ENCODE measurements around the gene NUPR1.

DNA sequence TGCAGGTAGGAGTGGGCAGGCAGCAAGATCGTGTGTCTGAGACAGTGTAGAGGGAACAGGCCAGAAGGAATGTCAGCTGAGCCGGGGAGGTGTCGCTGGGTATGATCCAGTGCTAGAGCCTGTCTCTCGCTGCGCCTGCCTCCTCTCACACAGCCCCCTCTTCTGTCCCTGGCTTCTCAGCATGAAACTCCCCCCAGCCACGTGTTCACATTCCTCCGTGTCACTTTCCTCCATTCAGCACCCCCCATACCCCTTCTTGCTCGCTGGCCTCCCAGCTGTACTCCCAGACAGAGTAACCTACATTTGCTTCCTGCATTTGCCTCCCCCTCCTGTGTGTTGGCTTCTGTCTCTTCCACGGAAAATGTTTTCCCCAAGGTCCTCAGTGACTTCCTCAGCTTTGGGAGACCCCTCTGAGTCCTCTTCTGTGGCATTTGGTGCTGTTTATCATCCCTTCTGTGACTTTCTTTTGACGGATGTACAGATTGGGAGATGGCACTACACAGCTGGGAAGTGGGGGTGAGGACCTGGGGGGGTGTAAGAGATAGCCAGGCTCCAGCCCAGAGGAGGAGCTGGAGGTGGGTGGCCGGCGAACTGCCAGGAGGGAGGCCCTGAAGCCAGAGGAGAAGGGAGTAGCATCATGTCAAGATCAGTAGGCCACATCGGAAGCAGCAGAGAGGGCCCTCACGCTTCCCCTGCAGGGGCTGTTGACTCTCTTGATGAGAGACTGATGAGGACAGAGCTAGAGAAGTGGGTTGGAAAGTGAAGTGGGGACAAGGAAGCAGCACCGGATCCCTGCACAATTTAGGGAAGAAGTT lies 34.1 kb upstream of the NUPR1 start:
- TF ChIP-seq POLR2AphosphoS5 (IDR thresholded peaks at IDR 0.05; ENCODE audit: low read depth, low read length) (no peak), POLR2A (IDR thresholded peaks at IDR 0.05; ENCODE audit: low read depth, low read length) (no peak), TAF1 (IDR thresholded peaks at IDR 0.05; ENCODE audit: low read depth, low read length) (no peak)

Data from GM12891 (cell line).